ENCODE data around the gene CHADL. TPM values are rescaled to one million over a fixed set of nuclear protein-coding genes. Genes with fewer than 3 reads are reported as not detected.

The CHADL gene
- total and polyA plus RNA-seq, 2 of the 4 experiments (the other 2 are of a cell fraction): 0.18 to 0.53 TPM

GRCh38 chr22:41201141-41201540 is 39.6 kb downstream of the CHADL start:
- H3K9me3 ChIP-seq (ENCODE audit: control insufficient read depth, insufficient read depth, low read length): no peaks in the 10 kb centered on the region
- no peak overlapping the region for H3K14ac ChIP-seq (replicated peaks; ENCODE audit: low read depth, low read length)
- intact Hi-C loops (cut with micrococcal nuclease) (no loop called here), in situ Hi-C loops (cut with MboI; ENCODE audit: low sequenced_read_pairs) (no loop called here), dilution Hi-C loops (cut with HindIII; ENCODE audit: low sequenced_read_pairs, unreplicated experiment) (no loop called here)
- ChIA-PET POLR2A (ENCODE audit: unreplicated experiment) (no interaction called here), CTCF (no interaction called here)
- H4K91ac ChIP-seq (ENCODE audit: insufficient read depth, low read depth, low read length): no peak overlapping the region
- no peaks in the 10 kb centered on the region for H3K36me3 ChIP-seq (ENCODE audit: control insufficient read depth, insufficient read depth, low read length)
- H4K5ac ChIP-seq (ENCODE audit: low read depth, low read length): no peak overlapping the region
- DNase-seq (no peak), ATAC-seq (ENCODE audit: low read depth) (no peak)
- H2BK20ac ChIP-seq (ENCODE audit: low read depth, low read length): no peak overlapping the region
- no peak overlapping the region for H3K4me2 ChIP-seq (ENCODE audit: low read depth, low read length)
- TF ChIP-seq RAD21 (IDR thresholded peaks at IDR 0.05; ENCODE audit: low read length) (no peak), ELK1 (IDR thresholded peaks at IDR 0.05; ENCODE audit: borderline replicate concordance, low read depth, low read length) (no peak), BHLHE40 (IDR thresholded peaks at IDR 0.05; ENCODE audit: low read depth, low read length) (no peak), CEBPB (IDR thresholded peaks at IDR 0.05; ENCODE audit: low read depth, low read length) (no peak), MXI1 (IDR thresholded peaks at IDR 0.05; ENCODE audit: borderline replicate concordance, low read depth, low read length) (no peak), FOS (IDR thresholded peaks at IDR 0.05; ENCODE audit: low read depth, low read length) (no peak), CTCF (conservative IDR thresholded peaks at IDR 0.05; ENCODE audit: low read depth, low read length) (no peak), MAZ (IDR thresholded peaks at IDR 0.05; ENCODE audit: borderline replicate concordance, low read depth, low read length) (no peak), NFE2L2 (IDR thresholded peaks at IDR 0.05; ENCODE audit: low read depth, low read length) (no peak), SMC3 (IDR thresholded peaks at IDR 0.05; ENCODE audit: low read depth, low read length) (no peak), USF2 (IDR thresholded peaks at IDR 0.05; ENCODE audit: low read depth, low read length) (no peak), POLR2A (IDR thresholded peaks at IDR 0.05; ENCODE audit: low read depth, low read length) (no peak), RFX5 (IDR thresholded peaks at IDR 0.05; ENCODE audit: low read depth, low read length) (no peak)
- H3K27ac ChIP-seq (ENCODE audit: insufficient read depth, low read length): no peak overlapping the region
- H2BK15ac ChIP-seq (ENCODE audit: low read depth, low read length): no peak overlapping the region
- no peak overlapping the region for H2BK120ac ChIP-seq (ENCODE audit: low read depth, low read length)
- H3K27me3 ChIP-seq (ENCODE audit: control insufficient read depth, insufficient read depth, low read length): peaks cover 3% of the 10 kb centered on the region; the same call in 1 of the 2 replicates
- WGBS, 2 experiments (ENCODE audit: extremely low coverage in 2 of 2, insufficient read length in 1 of 2): 57% methylated on average over 4 of the region's 10 CpGs; no CpG with 5 or more reads in 1 of the 2 experiments
- H2AK5ac ChIP-seq (ENCODE audit: low read depth, low read length): no peak overlapping the region
- no peak overlapping the region for H3K9ac ChIP-seq (ENCODE audit: low read depth, low read length)
- no peaks in the 10 kb centered on the region for H4K20me1 ChIP-seq (ENCODE audit: insufficient read depth, low read length)
- no peak overlapping the region for H3K56ac ChIP-seq (ENCODE audit: extremely low read depth, insufficient read depth, low read length)
- no TSS peak for BruUV-seq (replicated peaks)
- no peak overlapping the region for H4K8ac ChIP-seq (ENCODE audit: low read depth in 2 of 2, low read length in 2 of 2)
- H2BK5ac ChIP-seq (ENCODE audit: low read depth, low read length, poor library complexity, severe bottlenecking): no peak overlapping the region
- no peak overlapping the region for H3K4me3 ChIP-seq (ENCODE audit: insufficient read depth, low read depth, low read length)
- no peak overlapping the region for H3K23ac ChIP-seq (ENCODE audit: low read depth, low read length)
- H3K4me1 ChIP-seq (ENCODE audit: control insufficient read depth, insufficient read depth, low read length): no peaks in the 10 kb centered on the region; the same call in 1 of the 2 replicates
- no peak overlapping the region for H2AK9ac ChIP-seq (replicated peaks; ENCODE audit: low read depth, low read length, poor library complexity)
- H3K18ac ChIP-seq (ENCODE audit: low read depth, low read length): no peak overlapping the region
- H2AFZ ChIP-seq (replicated peaks; ENCODE audit: low read length, poor library complexity): no peak overlapping the region
- no peaks in the 10 kb centered on the region for H3K9me1 ChIP-seq (ENCODE audit: insufficient read depth, low read length)
- peaks cover 5 to 10% of the 10 kb centered on the region in 2 experiments; a peak in 3 of 4 replicates for H3K79me1 ChIP-seq (ENCODE audit: low read depth in 1 of 2, low read length in 2 of 2)
- no peak overlapping the region for H3K4ac ChIP-seq (ENCODE audit: low read depth, low read length)

Data from IMR-90 (cell line).